Anterior cingulate cortex (tissue), 58 donors: ENCODE measurements around the gene EBI3.
"Not testable (repeated sequence)": the region's sequence is repeated elsewhere in the genome, so short reads cannot be mapped to it uniquely, and the experiment has no call there.

Experiments used
- DNase-seq, 58 donors: peaks; one replicate each; lab custom pipeline; 2025; lab: John Stamatoyannopoulos, UW

Gene EBI3

DNA sequence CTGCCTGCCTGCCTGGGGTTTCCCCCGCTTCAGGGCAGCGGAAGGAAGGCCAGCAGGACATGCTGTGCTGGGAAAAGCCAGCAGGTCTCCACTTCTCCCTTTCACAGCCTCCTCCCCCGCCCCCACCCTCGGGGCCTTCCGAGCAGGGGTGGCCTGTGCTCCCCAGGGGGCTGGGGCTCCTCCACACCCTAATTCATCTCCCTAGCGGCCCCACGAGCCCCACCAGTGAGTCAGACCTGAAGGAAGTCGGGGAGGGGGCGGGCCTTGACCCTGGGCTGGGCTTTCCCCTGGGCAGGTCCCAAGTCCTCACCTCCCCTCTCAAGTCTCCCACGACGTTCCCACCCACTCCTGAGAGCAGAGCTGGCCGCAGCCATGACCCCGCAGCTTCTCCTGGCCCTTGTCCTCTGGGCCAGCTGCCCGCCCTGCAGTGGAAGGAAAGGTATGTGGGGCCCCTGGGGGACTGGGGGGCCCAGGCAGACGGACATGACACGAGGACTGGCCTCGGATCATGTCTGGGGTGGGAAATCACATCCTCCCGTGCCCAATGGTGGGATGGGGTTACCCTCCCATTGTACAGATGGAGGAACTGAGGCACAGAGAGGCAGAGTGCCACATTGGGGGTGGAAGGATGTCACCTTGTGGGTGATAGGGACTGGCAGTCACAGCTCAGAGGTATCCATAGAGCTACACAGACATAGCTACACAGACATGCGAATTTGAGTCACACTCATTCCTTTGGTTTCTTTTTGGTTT, at the start of gene EBI3:
Gene EBI3 (plus strand): TSS at position 345 of the 753 bp plus-strand sequence. CDS start 28 bp downstream, at position 373.
- DNase-seq, result peak in 13 of 58 donors; percentile 1 to 49 (median 9)

DNA sequence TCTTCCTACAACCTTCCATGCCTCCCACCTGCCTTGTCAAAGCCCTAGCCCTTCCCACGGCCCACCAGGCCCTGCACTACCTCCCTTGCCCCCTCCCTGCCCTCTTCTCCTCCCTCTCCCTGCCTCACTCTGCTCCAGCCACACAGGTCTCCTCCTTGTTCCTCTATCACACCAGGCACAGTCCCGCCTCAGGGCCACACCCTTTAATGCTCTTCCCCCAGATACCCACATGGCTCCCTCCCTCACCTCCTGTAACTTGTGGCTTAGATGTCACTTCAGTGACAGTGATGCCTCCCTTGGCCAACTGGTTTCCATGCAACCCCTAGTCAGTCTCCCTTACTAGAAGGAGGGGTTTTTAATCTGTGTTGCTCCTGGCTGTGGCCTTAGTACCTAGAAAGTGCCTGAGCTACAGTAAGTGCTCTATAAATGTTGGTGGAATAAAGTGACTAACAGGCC, 48.2 kb upstream of the EBI3 start:
- no peak for DNase-seq

- DNase-seq, result peak; percentile 56 to 97 (median 91)
Observed at GRCh38 chr19:4182084-4182810, 47.1 kb upstream of the EBI3 start, which contains the start of the genes ANKRD24 and SIRT6. TSS of gene ANKRD24 (plus strand) at chr19:4182689. CDS start at chr19:4186426, 3,737 bp downstream. TSS of gene SIRT6 (minus strand) at chr19:4182563. CDS start at chr19:4182539, 24 bp downstream.

DNA sequence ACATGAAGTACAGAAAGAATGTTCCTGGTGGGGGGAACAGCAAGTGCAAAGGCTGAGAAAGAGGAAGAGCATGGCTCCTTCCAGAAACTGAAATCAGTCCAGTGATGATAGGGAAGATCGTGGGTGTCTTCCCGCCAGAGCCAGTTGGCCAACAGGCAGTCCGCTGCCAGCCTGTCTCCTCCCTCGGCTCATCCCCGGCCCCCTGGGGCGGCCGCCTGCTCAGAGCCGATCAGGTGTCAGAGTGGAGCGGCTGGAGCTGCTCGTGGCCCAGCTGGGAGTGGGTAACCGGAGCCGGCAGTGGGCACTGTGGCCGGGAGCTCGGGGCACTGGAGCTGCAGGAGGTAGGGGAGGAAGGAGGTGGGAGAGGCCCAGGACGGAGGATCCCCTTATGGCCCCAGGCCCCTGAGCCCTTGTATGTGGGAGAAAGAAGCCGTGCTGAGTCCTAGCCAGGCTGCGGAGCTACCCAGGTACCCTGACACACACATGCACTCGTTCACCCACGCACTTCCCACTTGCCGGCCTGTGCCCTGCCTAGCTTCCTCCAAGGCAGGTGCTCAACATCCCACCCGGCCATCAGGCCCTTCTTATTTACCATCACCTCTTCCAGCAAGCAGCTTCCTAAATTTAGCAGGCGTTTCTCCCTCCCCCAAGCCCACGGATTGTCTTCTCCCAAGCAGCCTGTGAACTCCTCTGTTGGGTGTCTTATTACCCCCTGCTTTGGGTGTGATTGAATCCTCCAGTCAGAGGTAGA, 45.2 kb upstream of the EBI3 start:
- DNase-seq, result peak in 33 of 58 donors; percentile 8 to 76 (median 33)

DNA sequence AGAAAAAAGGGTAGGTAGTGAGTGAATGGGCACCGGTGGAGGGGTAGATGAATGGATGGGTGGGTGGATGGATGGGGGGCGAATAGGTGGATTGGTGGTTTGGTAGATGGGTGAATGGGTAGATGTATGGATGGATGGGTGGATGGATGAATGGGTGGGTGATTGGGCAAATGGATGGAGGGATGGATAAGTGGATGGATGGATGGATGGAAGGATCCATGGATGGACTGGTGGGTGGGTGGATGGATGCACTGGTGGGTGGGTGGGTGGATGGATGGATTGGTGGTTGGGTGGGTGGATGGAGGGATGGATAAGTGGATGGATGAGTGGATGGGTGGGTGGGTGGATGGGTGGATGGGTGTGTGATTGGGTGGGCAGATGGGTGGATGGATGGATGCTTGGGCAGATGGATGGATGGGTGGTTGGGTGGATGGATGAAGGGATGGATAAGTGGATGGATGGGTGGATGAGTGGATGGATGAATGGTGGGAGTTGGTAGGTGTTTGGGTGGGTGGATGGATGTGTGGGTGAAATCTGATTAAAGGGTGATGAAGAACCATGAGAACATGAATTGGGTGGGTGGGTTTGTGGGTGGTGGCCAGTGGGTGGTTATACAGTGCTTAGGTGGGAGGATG, 44.5 kb upstream of the EBI3 start:
- DNase-seq, result no peak

GRCh38 chr19:4185413-4186086, 43.8 kb upstream of the EBI3 start:
- DNase-seq, result no peak

- peak in 48 of 58 donors; percentile 2 to 71 (median 28) for DNase-seq
Observed at GRCh38 chr19:4186087-4186993, 43.0 kb upstream of the EBI3 start.

GRCh38 chr19:4187313-4188122, 41.8 kb upstream of the EBI3 start:
- DNase-seq, result peak in 1 of 58 donors; percentile 11

DNA sequence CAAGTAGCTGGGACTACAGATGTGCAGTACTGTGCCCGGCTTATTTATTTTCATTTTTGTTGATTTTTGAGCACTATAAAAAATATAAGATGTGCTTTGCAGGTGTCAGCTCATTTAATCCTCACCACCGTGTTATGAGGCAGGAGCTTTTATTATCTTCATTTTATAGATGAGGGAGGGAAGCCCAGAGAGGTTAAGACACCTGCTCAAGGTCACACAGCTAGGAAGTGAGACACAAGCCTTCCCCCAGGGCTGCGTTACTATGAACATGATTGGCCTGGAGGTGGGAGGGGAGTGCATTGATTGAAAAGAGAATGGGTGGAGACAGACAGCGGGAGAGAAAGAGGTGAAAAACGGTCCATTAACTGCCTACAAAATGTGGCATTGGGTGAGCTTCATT, 39.7 kb upstream of the EBI3 start:
- DNase-seq, result no peak

GRCh38 chr19:4192537-4192936, 36.8 kb upstream of the EBI3 start:
- not testable (repeated sequence) for DNase-seq

DNA sequence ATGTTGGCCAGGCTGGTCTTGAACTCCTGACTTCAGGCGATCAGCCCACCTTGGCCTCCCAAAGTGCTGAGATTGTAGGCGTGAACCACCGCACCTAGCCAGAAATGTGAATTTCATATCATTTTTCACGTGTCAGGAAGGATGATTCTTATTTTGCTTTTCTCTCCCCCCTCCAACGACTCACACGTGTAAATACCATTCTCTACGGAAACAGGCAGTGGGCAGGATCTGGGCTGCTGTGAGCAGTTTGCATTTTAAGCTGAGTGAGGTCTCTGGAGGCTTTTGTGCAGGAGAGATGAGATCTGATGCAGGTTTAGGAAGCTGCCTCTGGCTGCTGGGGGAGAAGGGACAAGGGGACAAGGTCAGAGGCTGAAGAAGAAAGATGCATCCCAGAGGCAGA, 35.0 kb upstream of the EBI3 start:
- DNase-seq, result peak in 1 of 58 donors; percentile 43

DNA sequence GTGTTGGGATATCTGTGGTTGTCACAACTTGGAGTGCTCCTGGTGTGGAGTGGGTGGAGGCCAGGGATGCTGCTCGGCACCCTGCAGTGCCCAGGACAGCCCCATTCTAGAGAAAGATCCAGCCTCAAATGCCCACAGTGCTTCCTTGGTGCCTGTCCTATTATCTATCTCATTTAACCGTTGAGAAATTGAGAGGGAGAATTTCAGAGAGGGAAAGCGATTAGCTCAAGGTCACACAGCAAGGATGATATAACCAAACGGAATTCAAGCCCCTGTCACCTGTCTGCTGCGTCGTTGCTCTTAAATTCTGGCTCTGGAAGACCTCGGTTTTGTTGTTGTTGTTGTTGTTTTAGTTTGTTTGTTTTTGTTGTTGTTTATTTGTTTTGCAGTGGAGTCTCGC, 33.3 kb upstream of the EBI3 start:
- no peak for DNase-seq

DNA sequence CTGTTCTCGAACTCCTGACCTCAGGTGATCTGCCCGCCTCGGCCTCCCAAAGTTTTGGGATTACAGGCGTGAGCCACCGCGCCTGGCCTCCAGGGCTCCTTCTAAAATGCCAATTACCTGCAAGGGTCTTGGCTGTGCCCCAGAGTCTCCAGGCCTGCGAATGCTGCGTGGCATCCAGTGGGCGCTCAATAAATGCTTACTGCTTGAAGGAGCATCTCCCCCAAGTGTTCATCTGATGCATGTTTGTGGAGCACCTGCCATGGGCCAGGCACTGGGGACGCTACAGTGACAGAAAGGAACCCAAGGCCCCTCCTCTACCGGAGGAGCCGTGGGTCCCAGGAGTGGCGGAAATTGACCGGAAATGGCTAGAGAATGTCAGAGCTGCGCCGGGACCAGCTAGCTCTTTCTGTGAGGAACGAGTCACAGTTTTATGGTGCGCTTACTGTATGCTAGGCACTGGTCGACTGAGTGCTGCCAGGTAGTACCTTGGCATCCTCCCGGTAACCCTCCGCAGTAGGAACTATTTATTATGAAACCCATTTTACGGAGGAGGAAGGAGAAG, 32.7 kb upstream of the EBI3 start:
- no peak for DNase-seq

DNA sequence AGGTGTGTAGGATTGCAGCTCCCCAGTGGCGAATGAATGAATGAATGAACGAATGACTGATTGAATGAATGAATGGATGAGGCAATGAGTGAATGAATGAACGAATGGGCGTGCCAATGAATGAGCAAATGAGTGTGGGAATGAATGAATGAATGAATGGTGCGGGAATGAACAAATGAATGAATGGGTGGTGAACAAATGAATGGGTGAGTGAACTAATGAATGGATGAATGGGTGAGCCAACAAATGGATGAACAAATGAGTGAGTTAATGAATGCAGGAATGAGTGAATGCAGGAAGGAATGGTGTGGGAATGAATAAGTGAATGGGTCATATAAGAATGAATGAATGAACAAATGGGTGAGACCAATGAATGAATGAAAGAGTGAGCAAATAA, 32.1 kb upstream of the EBI3 start:
- DNase-seq, result no peak

DNA sequence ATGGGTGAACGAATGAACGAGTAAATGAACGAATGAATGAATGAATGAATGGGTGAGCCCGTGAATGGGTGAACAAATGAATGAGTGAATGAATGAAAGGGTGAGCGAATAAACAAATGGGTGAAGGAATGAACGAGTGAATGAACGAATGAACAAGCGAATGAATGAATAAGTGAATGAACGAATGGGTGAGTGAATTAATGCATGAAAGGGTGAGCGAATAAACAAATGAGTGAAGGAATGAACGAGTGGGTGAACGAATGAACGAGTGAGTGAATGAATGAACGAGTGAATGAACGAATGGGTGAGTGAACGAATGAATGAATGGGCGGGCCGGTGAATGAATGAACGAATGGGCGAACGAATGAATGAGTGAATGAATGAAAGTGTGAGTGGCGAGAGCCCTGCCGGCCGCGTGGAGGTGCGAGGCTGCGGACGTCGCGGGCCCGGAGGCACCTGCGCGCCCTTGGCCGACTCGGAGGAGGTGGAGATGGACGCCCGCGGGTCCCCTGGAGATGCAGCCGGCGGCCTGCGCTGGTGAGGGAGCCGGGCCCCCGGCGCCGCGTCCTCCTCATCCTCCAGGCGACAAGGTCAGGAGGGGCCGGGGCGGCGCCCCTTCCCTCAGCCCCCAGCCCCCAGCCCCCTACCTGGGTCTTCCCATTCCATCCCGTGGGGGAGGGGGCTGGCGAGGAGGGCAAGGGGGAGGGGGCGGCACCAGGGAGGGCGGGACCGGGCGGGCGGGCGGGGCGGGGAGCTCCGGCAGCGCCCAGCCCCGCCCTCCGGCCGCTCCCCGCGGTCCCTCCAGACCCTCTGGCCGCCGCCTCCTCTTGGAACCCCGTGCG, 31.5 kb upstream of the EBI3 start:
- no peak for DNase-seq

- peak in 2 of 58 donors; percentile 4 to 42 for DNase-seq
Observed at GRCh38 chr19:4198467-4199126, 30.7 kb upstream of the EBI3 start.
